Measurements from ENCODE around the gene OSTM1. TPM values are rescaled to one million over a fixed set of nuclear protein-coding genes. Genes with fewer than 3 reads are reported as not detected.

OSTM1 gene
- total and polyA plus RNA-seq, 2 of the 13 experiments (the other 11 are each of a cell fraction or from before 2014, with no cell fraction given): 8.7 to 20.5 TPM

DNA sequence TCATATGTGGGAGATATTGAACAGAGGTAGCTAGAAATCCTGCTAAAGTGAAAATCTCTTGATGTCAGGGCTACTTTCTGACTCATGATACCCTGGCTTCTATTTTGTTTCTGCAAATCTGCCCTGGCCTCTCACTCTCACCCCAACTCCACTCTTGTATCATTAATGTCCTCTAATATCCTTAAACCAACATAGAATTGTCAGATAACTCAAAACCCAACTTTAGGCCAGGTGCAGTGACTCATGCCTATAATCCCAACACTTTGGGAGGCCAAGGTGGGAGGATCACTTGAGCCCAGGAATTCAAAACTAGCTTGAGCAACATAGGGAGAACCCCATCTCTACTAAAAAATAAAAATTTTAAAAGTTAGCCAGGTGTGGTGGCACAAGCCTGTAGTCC is 33.8 kb upstream of the OSTM1 start:
- ChIA-PET POLR2A (no interaction called here), CTCF (ENCODE audit: low intra/inter-chr PET ratio, low total read pairs) (no interaction called here)
- H3K27ac ChIP-seq (ENCODE audit: extremely low read length, insufficient read depth, low read length): no peak overlapping the region
- FAIRE-seq (no peak), ATAC-seq (no peak), DNase-seq (ENCODE audit: low spot score) (no peak)
- H3K4me2 ChIP-seq (ENCODE audit: low read depth, low read length): no peak overlapping the region
- intact Hi-C loops (cut with micrococcal nuclease; ENCODE audit: unreplicated experiment) (no loop called here), in situ Hi-C loops (cut with HindIII; ENCODE audit: extremely low pct_ligation_motif_present, low pct_unique_long_range_greater_than_20kb) (no loop called here)
- H4K20me1 ChIP-seq (ENCODE audit: insufficient read depth, low read length): no peaks in the 10 kb centered on the region
- no peaks in the 10 kb centered on the region for H3K36me3 ChIP-seq (replicated peaks in 1 of 2; ENCODE audit: control insufficient read depth in 1 of 2, insufficient read depth in 2 of 2, low read length in 2 of 2)
- H3K4me1 ChIP-seq (ENCODE audit: insufficient read depth, low read length): peaks cover 3% of the 10 kb centered on the region; the same call in 1 of the 2 replicates
- H3K27me3 ChIP-seq (ENCODE audit: control insufficient read depth in 1 of 2, insufficient read depth in 2 of 2, low read length in 2 of 2): peaks cover 1 to 10% of the 10 kb centered on the region in 2 experiments; a peak in 2 of 5 replicates
- H3K9ac ChIP-seq (ENCODE audit: insufficient read depth, low read depth, low read length): no peak overlapping the region
- H3K4me3 ChIP-seq (replicated peaks in 1 of 3; ENCODE audit: insufficient read depth in 1 of 3, low read depth in 2 of 3, low read length in 3 of 3): no peak overlapping the region
- H3K79me2 ChIP-seq (ENCODE audit: insufficient read depth, low read length): no peaks in the 10 kb centered on the region
- BruUV-seq (replicated peaks): no TSS peak
- H3K9me3 ChIP-seq (ENCODE audit: low read length): no peaks in the 10 kb centered on the region
- H2AFZ ChIP-seq (ENCODE audit: low read length): no peak overlapping the region
- TF ChIP-seq DNMT3B (CRISPR knock-in tag; conservative IDR thresholded peaks at IDR 0.05) (no peak), ZNF451 (CRISPR knock-in tag; IDR thresholded peaks at IDR 0.05) (no peak), MED1 (CRISPR knock-in tag; IDR thresholded peaks at IDR 0.05) (no peak), ZNF263 (CRISPR knock-in tag; IDR thresholded peaks at IDR 0.05) (no peak), STAT5B (CRISPR knock-in tag; IDR thresholded peaks at IDR 0.05) (no peak), RCOR2 (CRISPR knock-in tag; IDR thresholded peaks at IDR 0.05) (no peak)
- TF ChIP-seq, protein P1, sequence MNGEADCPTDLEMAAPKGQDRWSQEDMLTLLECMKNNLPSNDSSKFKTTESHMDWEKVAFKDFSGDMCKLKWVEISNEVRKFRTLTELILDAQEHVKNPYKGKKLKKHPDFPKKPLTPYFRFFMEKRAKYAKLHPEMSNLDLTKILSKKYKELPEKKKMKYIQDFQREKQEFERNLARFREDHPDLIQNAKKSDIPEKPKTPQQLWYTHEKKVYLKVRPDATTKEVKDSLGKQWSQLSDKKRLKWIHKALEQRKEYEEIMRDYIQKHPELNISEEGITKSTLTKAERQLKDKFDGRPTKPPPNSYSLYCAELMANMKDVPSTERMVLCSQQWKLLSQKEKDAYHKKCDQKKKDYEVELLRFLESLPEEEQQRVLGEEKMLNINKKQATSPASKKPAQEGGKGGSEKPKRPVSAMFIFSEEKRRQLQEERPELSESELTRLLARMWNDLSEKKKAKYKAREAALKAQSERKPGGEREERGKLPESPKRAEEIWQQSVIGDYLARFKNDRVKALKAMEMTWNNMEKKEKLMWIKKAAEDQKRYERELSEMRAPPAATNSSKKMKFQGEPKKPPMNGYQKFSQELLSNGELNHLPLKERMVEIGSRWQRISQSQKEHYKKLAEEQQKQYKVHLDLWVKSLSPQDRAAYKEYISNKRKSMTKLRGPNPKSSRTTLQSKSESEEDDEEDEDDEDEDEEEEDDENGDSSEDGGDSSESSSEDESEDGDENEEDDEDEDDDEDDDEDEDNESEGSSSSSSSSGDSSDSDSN (CRISPR knock-in tag; IDR thresholded peaks at IDR 0.05): no peak
- TF ChIP-seq, protein P2, sequence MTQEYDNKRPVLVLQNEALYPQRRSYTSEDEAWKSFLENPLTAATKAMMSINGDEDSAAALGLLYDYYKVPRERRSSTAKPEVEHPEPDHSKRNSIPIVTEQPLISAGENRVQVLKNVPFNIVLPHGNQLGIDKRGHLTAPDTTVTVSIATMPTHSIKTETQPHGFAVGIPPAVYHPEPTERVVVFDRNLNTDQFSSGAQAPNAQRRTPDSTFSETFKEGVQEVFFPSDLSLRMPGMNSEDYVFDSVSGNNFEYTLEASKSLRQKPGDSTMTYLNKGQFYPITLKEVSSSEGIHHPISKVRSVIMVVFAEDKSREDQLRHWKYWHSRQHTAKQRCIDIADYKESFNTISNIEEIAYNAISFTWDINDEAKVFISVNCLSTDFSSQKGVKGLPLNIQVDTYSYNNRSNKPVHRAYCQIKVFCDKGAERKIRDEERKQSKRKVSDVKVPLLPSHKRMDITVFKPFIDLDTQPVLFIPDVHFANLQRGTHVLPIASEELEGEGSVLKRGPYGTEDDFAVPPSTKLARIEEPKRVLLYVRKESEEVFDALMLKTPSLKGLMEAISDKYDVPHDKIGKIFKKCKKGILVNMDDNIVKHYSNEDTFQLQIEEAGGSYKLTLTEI (CRISPR knock-in tag; conservative IDR thresholded peaks at IDR 0.05): no peak
- TF ChIP-seq, protein P3, sequence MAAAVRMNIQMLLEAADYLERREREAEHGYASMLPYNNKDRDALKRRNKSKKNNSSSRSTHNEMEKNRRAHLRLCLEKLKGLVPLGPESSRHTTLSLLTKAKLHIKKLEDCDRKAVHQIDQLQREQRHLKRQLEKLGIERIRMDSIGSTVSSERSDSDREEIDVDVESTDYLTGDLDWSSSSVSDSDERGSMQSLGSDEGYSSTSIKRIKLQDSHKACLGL (CRISPR knock-in tag; IDR thresholded peaks at IDR 0.05): no peak
